ENCODE data around the gene NFIA.
A peak's percentile ranks its signal among the peaks of the same experiment; 100 is the strongest.

- TF ChIP-seq CTCF (conservative IDR thresholded peaks at IDR 0.05 in 1 of 2, IDR thresholded peaks at IDR 0.05 in 1 of 2; ENCODE audit: low read depth in 1 of 2, low read length in 2 of 2) (peak; percentile 88 to 92), EZH2 (IDR thresholded peaks at IDR 0.05; ENCODE audit: low read length, missing control alignments) (no peak)
Observed at GRCh38 chr1:61453111-61453961, 371.0 kb downstream of the NFIA start.

Data from fibroblast of lung (primary cell).